Inflammatory macrophage treated with lipopolysaccharide for 1 hour (primary cell): ENCODE results near the gene AHSA1.

Source experiments
- DNase-seq, 2 donors: peaks; one replicate each; pipeline ENCODE4 v3.0.0-alpha.2; 2020 to 2022

Gene AHSA1

GRCh38 chr14:77474479-77475177, 16.7 kb downstream of the AHSA1 start:
- DNase-seq: no peak

DNA sequence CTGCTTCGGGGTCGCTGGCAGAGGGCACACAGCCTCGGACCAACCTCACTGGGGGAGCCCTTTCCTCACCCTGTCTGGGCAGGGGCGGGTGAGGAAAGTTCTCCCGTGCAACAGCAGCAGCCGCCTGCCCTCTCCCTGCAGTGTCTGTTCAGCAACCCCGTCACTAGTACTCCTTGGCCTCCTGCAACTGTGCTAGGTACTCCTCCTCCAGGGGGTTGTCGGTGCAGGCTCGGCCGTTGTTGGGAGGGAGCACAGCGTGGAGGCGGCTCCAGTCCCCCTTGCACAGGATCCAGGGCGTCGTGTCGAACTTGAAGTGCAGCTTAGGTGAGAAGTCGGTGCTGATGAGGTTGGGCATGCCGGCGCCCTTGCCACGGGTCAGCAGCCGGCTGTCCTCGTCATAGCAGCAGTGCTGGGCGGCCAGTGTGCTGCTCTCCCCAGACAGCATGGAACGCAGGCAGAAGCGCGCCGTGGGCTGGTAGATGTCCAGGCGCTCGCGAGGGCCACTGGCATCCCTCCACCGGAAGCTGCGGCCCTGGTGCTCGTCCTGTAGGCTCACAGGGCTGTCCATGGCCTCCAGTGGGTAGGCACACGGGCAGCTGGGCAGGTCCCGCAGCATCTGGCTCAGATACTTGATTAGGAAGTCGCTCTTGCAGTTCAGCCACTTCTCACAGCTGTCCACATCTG, 17.7 kb downstream of the AHSA1 start:
- no peak for DNase-seq

DNA sequence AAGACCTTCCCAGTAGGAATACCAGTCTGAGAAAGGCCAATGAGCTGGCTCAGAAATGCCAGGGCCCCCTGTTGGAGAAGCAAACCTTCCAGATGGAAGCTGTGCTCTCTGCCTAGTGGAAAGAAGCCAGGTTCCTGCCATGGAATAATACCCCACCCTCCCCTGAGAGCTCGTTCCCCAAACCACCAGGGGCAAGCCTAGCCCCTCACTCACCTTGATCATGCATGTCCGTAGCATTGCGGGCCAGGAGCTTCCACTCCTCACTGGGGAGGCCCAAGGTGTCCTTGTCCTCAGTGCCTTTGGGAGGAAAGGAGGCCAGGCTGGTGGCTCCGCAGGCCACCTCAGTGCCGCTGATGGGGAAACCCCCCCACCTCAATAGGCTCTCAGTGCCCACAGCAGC, 20.1 kb downstream of the AHSA1 start:
- no peak for DNase-seq

GRCh38 chr14:77478796-77479195, 20.9 kb downstream of the AHSA1 start:
- DNase-seq: no peak

DNA sequence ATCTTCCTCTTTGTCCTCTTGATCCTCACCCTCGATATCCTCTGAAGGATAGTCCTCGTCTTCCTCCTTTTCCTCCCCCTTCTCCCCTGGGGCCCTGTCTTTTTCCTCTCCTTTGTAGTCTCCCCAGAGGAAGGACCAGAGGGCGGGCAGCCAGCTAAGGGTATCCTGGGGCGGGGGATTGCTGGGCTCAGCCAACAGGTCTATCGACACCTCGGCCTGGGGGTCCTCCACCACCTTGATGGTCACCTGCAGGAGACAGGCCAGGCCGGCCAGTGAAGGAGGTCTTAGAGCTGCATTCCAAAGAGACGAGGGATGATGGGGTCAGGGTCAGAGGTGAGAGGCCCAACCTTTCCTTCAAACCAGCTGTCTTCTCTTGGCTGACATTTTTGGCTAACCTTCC, 24.5 kb downstream of the AHSA1 start:
- DNase-seq: no peak

GRCh38 chr14:77485256-77485655, 27.4 kb downstream of the AHSA1 start:
- DNase-seq: no peak

GRCh38 chr14:77485901-77486678, 28.2 kb downstream of the AHSA1 start:
- DNase-seq: no peak

GRCh38 chr14:77488558-77488957, 30.7 kb downstream of the AHSA1 start:
- DNase-seq: no peak

DNA sequence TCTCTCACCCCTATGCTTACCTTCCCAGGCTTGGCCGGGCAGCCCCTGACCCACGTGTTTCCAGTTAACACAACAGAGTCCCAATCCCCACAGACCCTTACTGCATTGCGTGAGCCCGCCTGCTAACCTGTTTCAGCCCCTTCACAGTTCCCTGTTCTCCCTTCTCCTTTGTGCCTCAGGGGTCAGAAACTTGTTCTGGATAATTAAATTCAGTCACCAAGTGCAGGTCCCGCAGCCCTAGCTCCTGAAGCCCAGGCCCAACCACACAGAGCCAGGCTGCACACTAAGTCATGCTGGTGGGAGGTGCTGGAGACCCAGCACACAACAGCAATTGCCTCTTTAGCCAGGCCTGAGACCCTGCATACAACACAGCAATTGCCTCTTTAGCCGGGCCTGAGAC, 31.1 kb downstream of the AHSA1 start:
- DNase-seq: no peak

DNA sequence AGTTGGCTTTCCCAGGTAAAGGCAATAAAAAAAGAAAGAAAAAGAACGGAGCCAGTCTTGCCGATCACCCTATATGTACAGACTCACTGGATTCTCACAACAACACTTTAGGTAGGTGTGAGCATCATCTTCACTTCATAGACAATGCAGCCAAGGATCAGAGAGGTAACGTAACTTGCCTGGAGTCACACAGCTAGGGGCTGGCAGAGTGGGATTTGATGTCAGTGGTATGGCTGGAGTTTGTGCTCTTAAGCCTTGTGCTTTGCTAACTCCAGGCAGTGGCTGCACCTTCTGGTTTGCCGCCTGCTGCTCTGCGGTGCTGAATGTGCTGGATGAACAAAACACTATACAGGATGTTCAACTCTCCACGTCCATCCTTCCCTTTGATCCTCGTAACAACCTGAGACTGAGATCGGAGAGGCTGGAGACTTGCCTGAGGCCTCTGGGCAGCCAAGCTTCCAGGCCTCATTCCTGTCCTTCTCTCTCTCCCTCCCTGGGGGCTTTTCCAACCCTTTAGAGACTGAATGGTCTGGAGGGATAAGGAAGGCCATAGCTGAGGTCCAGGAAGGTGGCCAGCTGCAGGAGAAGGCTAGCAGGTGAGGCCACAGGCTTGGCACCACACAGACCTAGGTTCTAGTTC, 32.6 kb downstream of the AHSA1 start:
- DNase-seq: no peak

DNA sequence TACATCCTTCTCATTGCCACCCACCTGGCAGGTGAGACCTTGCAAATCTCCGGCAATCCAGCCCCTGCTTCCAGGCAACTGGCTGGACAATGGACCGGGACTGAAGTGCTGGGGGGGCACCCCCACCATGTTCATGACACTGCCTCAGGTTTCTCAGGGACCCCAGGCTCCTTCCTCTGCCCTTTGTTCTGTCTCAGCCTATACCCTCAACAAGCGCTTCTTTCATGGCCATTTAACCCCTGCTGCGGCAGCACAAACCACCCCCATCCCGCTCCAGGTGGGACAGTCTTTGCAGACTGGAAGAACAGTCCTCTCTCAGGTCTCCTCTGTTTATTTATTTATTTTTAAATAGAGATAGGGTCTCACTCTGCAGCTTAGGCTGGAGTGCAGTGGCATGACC, 33.2 kb downstream of the AHSA1 start:
- no peak for DNase-seq

- no peak for DNase-seq
These were observed 37.4 kb downstream of the AHSA1 start for GRCh38 chr14:77495334-77495733.

DNA sequence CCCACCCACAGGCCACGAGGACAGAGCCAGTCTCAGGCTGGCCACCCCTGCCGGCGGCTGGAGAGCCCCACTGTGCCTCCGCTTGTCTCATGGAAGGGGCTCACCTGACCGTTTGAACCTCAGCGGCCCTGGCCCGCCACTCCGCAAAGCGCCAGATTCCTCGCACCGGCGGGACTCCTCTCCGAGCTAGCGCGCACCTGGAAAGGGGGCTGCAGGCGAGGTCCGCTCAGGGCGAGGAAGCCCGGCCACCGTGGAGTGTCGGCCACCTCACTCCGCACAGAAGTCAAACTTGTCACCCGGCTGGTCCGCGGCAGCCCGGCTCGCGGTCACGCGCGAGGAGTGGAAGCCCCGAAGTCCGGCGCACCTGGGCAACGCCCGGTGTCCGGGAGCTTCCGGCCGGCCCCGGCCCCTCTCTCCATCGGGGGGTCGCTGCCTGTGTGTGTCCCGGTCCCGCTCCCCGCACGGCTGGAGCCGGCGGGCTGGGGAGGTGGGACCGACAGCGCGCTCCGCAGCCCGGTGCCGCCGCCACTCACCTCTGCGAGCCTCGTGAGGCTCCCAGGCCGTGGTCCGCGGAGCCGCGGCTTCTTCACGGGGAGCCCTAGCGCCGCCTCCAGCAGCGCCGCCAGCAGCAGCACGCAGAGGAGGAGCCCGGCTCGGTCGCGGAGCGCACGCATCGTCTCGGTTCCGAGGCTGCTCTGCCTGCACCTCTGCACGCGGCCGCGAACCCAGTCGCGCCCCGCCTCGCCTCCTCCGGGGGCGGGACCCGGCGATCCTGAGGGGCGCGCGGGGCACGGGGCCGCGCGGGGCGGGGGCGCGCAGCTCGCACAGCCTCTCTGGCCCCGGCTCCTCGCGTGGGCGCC, 40.5 kb downstream of the AHSA1 start, which contains the start of gene ISM2:
Gene ISM2, minus strand, starts transcription at position 697 of the 860 bp plus-strand sequence. Its CDS starts 23 bp downstream, at position 674.
- peak in 1 of 2 donors; percentile 3 for DNase-seq

GRCh38 chr14:77498984-77499527, 41.2 kb downstream of the AHSA1 start:
- no peak for DNase-seq

- DNase-seq: no peak
These were observed 44.4 kb downstream of the AHSA1 start for GRCh38 chr14:77502109-77502782.

GRCh38 chr14:77503138-77503537, 45.2 kb downstream of the AHSA1 start:
- no peak for DNase-seq

- DNase-seq: no peak
These were observed 47.1 kb downstream of the AHSA1 start for GRCh38 chr14:77505031-77505430.

GRCh38 chr14:77507762-77508161, 49.9 kb downstream of the AHSA1 start:
- no peak for DNase-seq

DNA sequence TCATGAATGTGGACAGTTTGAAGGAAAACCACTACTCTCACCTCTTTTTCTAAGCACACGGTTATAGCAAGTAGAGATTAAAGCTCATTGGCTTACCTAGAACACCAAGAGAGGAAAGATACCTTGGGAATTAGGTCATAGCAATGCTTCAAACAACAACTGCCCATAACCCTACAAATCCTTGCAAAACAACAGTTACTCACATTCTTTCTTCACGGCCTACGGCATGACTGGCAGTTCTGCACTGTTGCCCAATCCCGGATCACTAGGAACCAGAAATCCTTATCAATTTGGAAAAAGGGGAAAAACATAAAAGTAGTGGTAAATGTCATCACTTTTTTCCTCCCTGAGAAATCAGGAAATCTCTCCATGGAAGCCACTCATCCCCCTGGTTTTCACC, 50.4 kb downstream of the AHSA1 start:
- DNase-seq: peak in 1 of 2 donors; percentile 4

- DNase-seq: no peak
These were observed 51.0 kb downstream of the AHSA1 start for GRCh38 chr14:77508876-77509275.

DNA sequence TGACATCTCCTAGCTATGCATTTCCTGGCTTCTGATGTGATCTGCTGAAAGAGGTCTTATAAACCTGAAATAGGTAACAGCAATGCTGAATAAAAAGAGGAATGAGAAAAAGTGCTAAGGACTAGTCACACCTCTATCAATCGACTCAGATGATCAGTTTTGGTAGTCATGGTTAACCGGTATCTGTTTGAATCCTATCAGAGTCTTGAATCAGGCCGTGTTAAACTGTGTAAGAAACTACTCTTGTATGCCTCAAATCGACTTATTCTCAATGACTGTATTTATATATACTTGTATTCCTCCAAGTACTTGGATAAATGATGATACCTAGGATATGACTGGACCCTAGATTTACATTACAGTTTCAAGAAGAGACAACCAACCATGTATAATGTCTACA, 51.5 kb downstream of the AHSA1 start:
- DNase-seq: no peak
